ENCODE data around the gene GALNT6.

- TF ChIP-seq SREBF2 (IDR thresholded peaks at IDR 0.05) = no peak
- TF ChIP-seq ESRRA (IDR thresholded peaks at IDR 0.05; ENCODE audit: borderline replicate concordance, low read length) = no peak
- no peak for TF ChIP-seq CTCF (IDR thresholded peaks at IDR 0.05)
- no peak for TF ChIP-seq HMGXB4 (CRISPR knock-in tag; IDR thresholded peaks at IDR 0.05; ENCODE audit: borderline replicate concordance)
- TF ChIP-seq EHMT2 (IDR thresholded peaks at IDR 0.05; ENCODE audit: low read depth) = no peak
- TF ChIP-seq BCL3 (IDR thresholded peaks at IDR 0.05) = no peak
- no peak for TF ChIP-seq CHD2 (IDR thresholded peaks at IDR 0.05; ENCODE audit: low read length, partially characterized antibody)
- no peak for TF ChIP-seq FOSB (CRISPR knock-in tag; IDR thresholded peaks at IDR 0.05)
- TF ChIP-seq POLR2A (IDR thresholded peaks at IDR 0.05; ENCODE audit: low read length) = no peak
- no peak for TF ChIP-seq REST (IDR thresholded peaks at IDR 0.05)
- TF ChIP-seq POLR2AphosphoS2 (conservative IDR thresholded peaks at IDR 0.05; ENCODE audit: low read length) = no peak
These were observed 18.6 kb upstream of the GALNT6 start for GRCh38 chr12:51409846-51410245.
